GM12801 (cell line): Measurements from ENCODE around the gene SIL1.

ENCODE experiments used
- TF ChIP-seq, protein P1 (sequence below): IDR thresholded peaks from one replicate; pipeline ENCODE4 v1.5.1; 2011; ENCODE audit warnings: control low read depth; ENCODE audit not compliant: insufficient read length; ENCODE audit errors: extremely low read depth

The SIL1 gene

DNA sequence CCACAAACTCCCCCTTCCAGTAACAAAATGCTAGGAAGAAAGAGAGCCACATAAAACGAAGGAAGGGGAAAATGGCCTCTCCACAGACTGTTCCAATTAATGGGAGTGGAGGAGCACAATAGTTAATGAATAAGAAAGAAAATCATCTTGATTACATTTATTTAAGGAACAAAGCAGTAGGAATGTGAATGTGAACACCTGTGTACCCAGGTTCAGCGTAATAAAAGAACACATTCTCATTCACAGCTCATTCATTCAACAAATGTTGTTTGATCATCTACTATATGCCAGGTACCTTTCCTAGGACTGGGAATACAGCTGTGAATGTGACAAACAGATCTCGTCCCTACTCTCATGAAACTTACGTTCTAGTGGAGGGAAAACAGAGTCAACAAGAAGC lies 35.7 kb downstream of the SIL1 start:
- TF ChIP-seq, protein P1, sequence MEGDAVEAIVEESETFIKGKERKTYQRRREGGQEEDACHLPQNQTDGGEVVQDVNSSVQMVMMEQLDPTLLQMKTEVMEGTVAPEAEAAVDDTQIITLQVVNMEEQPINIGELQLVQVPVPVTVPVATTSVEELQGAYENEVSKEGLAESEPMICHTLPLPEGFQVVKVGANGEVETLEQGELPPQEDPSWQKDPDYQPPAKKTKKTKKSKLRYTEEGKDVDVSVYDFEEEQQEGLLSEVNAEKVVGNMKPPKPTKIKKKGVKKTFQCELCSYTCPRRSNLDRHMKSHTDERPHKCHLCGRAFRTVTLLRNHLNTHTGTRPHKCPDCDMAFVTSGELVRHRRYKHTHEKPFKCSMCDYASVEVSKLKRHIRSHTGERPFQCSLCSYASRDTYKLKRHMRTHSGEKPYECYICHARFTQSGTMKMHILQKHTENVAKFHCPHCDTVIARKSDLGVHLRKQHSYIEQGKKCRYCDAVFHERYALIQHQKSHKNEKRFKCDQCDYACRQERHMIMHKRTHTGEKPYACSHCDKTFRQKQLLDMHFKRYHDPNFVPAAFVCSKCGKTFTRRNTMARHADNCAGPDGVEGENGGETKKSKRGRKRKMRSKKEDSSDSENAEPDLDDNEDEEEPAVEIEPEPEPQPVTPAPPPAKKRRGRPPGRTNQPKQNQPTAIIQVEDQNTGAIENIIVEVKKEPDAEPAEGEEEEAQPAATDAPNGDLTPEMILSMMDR: no peak

DNA sequence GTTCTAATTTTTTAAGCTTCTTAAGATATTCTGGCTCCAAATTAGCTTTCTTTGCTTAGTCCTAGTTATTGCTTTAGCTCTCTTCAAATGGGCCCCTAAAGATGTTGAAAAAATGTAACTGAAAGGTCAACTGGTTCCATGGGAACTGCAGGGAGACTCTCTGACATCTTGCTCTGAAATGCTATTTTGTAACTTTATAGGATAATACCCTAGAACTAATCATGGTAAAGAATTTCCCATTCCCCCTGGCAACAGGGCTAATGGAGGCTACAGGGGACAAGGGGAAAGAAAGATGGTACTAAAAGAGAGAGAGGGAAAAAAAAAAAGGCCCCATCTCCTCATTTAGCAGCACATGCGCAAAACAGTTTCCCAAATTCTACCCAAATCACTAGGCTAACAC lies 39.4 kb downstream of the SIL1 start:
- TF ChIP-seq, protein P1: no peak

DNA sequence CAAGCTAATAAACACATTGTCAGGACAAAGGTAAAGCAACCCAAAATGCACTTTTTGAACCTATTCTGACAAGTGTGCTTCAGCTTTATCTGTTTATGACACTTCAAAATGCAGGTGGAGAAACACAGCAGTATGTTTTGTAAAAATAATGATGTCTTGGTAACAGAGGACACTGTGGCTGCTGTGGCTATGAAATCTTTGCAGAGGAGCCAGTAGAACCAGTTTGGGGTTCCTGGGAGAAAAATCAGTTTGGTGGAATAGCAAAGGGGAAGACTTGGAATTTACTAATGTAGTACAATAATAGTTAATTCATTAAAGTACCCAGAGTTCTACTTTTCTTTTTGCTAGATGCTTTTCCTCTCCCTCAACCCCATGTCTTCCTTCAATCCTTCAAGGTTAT lies 40.6 kb downstream of the SIL1 start:
- TF ChIP-seq, protein P1: no peak

DNA sequence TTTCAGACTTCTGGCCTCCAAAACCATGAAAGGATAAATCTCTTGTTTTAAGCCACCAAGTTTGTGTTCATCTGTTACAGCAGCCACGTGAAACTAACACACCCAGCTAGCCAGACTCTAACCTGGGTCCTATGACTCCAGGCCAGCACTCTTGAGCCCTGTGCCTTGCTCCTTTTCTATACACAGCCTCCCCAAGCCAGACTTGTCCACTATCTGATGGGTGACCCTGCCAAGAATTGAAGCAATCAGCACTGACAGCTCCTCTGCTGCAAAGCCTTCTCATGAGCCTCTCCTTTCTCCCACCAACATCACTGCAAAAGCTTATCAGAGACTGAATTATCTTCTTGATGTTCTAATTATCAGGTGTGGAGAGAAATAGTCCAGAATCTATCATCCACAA lies 41.4 kb downstream of the SIL1 start:
- TF ChIP-seq, protein P1: no peak

DNA sequence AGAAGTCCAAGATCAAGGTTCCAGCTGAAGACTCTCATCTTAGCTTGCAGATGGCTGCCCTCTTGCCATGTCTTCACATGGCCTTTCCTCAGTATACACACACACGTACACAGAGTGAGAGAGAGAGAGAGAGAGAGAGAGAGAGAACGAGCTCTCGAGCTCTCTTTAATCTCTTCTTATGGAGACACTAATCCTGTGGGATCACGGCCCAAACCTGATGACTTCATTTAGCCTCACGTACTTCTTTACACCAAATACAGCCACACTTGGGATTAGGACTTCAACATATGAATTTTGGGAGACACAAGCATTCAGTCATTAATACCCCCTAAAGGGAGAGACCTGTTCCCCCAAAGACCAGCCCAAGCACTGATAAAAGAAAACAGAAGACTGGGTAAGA lies 42.8 kb downstream of the SIL1 start:
- TF ChIP-seq, protein P1: no peak

DNA sequence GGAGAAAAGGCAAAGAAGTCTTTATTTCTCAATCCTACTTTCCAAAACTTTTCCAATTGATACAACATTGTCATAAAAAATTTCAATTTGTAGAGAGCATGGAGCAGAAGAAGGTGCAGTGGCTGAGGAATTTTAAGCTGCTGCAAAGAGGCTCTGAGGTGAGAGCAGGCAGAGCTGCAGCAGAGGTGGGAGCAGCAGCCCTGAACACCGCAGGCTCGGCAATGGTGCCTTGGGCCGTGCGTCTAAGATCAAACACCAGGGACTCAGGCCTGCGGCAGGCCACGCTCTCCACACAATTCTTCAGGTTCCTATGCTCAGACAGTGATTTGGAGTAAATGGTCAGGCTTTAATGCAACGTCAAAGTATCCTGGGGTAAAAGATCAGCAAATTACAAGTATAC lies 46.3 kb downstream of the SIL1 start:
- TF ChIP-seq, protein P1: no peak

DNA sequence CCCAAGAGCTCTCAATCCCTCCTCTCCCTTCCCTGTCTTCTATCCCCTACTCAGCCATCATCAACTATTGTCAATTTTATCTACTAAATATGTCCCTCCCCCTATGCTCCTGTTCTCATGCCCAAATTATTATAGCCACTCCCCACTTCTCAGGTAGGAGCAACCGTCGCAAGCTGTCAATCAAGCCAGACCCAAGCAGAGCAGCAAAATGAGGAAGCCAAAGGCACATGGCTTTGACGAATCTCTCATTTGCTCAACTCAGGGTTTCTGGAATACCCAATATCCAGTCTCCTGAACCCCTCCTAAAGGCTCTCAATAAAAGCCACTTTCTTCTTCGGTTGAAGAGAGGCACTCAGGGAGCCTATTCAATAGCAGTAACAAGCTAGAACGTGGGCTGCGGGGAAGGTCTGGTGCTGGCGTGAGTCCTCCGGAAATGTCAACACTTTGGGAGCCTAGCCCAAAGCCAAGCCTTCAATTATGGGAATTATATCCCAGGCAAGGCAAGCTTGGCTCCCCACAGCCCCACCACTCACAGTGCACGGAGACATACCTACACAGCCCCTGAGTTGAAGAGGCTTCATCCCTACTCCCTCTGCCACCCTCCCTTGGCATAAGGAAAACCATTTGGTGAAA lies 47.7 kb downstream of the SIL1 start:
- TF ChIP-seq, protein P1: no peak
